ENCODE measurements around the gene RSAD1. TPM values are rescaled to one million over a fixed set of nuclear protein-coding genes. Genes with fewer than 3 reads are reported as not detected.

The RSAD1 gene
- total RNA-seq (2022) (25.2 and 28.7 TPM in 2 replicates), Bru-seq, nascent RNA (percentile 68 among the genes with signal in this experiment), BruChase-seq, experiment 1, labeled RNA remaining after a 6-hour chase (percentile 83 among the genes with signal in this experiment), BruChase-seq, experiment 2, labeled RNA remaining after a 2-hour chase (percentile 82 among the genes with signal in this experiment)
- long read RNA-seq, transcript RSAD1-201 (9 exons, 2,528 nt) = major isoform, 30 of 37 reads
- long read RNA-seq, partial matches to known transcripts = 3 of 37 reads
- long read RNA-seq, other reads (novel, unspliced or antisense) = 4 of 37 reads

DNA sequence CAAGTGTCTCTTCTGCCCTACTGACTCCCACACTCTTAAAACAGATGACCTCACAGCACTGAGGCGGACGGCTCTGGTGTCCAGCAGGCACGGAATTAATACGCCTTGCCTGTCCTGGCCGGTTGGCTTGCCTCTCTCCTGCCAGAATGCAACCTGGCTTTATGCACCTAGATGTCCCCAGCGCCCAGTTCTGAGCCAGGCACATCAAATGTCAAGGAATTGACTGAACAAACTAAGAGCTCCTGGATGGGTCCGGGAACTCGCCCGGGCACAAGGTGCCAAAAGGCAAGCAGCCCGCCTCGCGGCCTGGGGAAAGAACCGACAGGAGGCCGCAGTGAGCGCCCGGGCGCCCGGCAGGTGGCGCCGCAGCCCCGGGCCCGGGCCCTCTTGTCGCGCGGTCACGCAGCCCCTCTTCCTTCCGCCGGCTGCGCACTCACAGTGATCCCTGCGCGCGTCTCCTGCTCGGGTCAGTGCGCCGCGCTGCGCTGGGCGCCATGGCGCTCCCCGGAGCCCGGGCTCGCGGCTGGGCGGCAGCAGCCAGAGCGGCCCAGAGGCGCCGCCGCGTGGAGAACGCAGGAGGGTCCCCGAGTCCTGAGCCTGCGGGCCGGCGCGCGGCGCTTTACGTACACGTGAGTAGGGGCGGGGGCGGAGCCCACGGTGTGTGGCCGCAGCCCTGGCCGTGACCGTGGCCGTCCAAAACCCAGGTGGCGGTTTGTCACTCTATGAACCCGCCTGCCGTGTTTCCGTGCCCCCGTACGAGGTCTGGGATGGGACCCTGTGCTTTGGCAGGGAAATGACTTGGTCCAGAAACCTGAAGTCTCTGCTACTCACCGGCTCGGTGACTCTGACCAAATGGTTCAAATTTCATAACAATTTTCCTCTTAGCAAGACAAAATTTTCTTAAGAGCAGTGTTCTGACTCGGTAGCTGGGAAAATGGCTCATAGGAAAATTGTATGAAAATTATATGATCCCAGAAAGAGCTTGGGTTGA is at the start of gene RSAD1:
TSS of gene RSAD1 (plus strand) at position 470 of the 991 bp plus-strand sequence. CDS start at position 495, 25 bp downstream.
- peak within 1 kb of the TSS; percentile 69 for H3K4me3 Mint-ChIP-seq (ENCODE audit: unreplicated experiment)
- peak within 1 kb of the TSS; percentile 75 for H3K27ac Mint-ChIP-seq (ENCODE audit: low read depth, unreplicated experiment)
- TF ChIP-seq, protein P1, sequence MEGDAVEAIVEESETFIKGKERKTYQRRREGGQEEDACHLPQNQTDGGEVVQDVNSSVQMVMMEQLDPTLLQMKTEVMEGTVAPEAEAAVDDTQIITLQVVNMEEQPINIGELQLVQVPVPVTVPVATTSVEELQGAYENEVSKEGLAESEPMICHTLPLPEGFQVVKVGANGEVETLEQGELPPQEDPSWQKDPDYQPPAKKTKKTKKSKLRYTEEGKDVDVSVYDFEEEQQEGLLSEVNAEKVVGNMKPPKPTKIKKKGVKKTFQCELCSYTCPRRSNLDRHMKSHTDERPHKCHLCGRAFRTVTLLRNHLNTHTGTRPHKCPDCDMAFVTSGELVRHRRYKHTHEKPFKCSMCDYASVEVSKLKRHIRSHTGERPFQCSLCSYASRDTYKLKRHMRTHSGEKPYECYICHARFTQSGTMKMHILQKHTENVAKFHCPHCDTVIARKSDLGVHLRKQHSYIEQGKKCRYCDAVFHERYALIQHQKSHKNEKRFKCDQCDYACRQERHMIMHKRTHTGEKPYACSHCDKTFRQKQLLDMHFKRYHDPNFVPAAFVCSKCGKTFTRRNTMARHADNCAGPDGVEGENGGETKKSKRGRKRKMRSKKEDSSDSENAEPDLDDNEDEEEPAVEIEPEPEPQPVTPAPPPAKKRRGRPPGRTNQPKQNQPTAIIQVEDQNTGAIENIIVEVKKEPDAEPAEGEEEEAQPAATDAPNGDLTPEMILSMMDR (IDR thresholded peaks at IDR 0.05; ENCODE audit: unreplicated experiment) = peak; percentile 81
- intact Hi-C loops (cut with micrococcal nuclease) = loop anchor here (1.0 to 5.0 kb wide), 3 partner anchors 82 to 278 kb away; partner anchors contain the start of gene TMEM92
- POLR2A ChIA-PET = interaction anchor here (0.6 to 2.3 kb wide), 35 partner anchors 8 to 278 kb away, joined by 3 to 42 read pairs (median 4); partner anchors contain the start of genes ACSF2, ANKRD40, EME1 and LRRC59
- peaks cover 25% of the 10 kb centered on the region for H3K4me1 Mint-ChIP-seq (ENCODE audit: insufficient read depth, unreplicated experiment)
- H3K36me3 Mint-ChIP-seq (ENCODE audit: insufficient read depth, unreplicated experiment) = peaks cover 37% of the 10 kb centered on the region
- DNase-seq (ENCODE audit: unreplicated experiment) = peak; percentile 83
- CTCF ChIA-PET = interaction anchor here (0.5 to 2.4 kb wide), 49 partner anchors 8 to 386 kb away, joined by 3 to 38 read pairs (median 3); partner anchors contain the start of genes ACSF2, COL1A1 and LRRC59
- no peaks in the 10 kb centered on the region for H3K27me3 Mint-ChIP-seq (ENCODE audit: insufficient read depth, unreplicated experiment)
- no peaks in the 10 kb centered on the region for H3K9me3 Mint-ChIP-seq (ENCODE audit: unreplicated experiment)
- BruUV-seq (replicated peaks) = no TSS peak

DNA sequence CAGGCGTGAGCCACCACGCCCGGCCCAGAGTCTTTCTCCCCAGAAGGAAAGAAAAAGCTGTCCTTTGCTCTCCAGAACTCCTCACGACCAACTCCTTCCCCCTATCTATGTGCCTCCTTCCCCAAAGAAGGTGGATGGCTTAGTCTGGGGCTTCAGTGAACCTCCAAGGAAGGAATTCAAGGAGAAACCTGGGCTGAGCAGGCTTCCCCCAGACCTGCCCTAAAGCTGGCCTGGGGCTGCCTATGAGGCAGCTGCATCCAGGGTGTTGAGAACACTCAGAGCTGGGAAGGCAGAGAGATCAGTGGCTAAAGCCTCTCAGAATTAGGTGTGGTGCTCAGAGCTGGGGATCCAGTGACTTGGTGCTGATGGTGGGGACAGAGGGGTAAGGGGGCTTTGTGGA is 48.9 kb upstream of the RSAD1 start:
- CTCF ChIA-PET = interaction anchor here (0.6 to 1.6 kb wide), 5 partner anchors 13 to 108 kb away, joined by 3 to 5 read pairs (median 4); no protein-coding TSS in a partner anchor
- H3K4me1 Mint-ChIP-seq (ENCODE audit: insufficient read depth, unreplicated experiment) = peaks cover 15% of the 10 kb centered on the region
- peak overlapping the region; percentile 50 for H3K4me3 Mint-ChIP-seq (ENCODE audit: unreplicated experiment)
- H3K27me3 Mint-ChIP-seq (ENCODE audit: insufficient read depth, unreplicated experiment) = no peaks in the 10 kb centered on the region
- POLR2A ChIA-PET = interaction anchor here (0.6 to 6.5 kb wide), 11 partner anchors 12 to 279 kb away, joined by 3 to 76 read pairs (median 5); partner anchors contain the start of genes EME1, LRRC59, MRPL27 and PPP1R9B
- H3K27ac Mint-ChIP-seq (ENCODE audit: low read depth, unreplicated experiment) = peak overlapping the region; percentile 93
- TF ChIP-seq, protein P1 (IDR thresholded peaks at IDR 0.05; ENCODE audit: unreplicated experiment) = no peak
- DNase-seq (ENCODE audit: unreplicated experiment) = no peak
- no peaks in the 10 kb centered on the region for H3K9me3 Mint-ChIP-seq (ENCODE audit: unreplicated experiment)
- peaks cover 19% of the 10 kb centered on the region for H3K36me3 Mint-ChIP-seq (ENCODE audit: insufficient read depth, unreplicated experiment)
- intact Hi-C loops (cut with micrococcal nuclease) = no loop called here
- BruUV-seq (replicated peaks) = no TSS peak

DNA sequence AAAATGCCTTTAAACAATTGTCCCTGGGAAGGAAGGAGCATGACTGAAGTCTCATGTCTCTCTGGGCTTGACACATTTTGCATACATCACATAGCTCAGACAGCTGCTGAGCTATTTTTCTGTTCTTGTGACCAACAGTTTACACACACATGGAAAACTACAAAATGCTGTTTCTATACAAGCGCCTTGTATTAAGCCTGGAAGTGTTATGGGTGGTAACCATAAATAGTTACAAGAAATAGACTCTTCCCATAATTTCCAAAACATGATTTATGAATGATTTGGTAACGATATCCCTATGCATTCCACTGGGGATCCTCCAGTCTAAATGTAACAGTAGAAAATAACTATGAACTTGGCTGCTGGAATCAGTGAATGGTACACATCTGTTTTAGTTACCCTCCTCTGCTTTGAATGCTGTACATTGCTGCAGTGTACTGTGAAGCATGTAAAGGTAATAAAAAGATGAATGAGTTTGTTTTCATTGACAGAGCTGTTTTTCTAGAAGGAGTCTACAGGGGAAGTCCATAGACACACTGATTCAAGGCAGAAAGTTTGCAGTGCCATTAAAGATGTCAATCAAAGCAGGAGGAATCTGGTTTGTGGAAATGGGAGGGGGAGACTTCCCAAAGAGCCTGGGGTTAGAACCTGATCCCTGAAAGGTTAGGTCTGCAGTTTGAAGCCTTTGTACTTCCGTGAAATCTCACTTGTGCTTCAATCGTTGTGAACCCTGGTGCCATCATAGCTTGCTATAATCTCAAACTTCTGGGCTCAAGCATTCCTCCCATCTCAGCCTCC is 47.6 kb upstream of the RSAD1 start:
- no TSS peak for BruUV-seq (replicated peaks)
- H3K4me3 Mint-ChIP-seq (ENCODE audit: unreplicated experiment) = no peak overlapping the region
- intact Hi-C loops (cut with micrococcal nuclease) = no loop called here
- no peak for DNase-seq (ENCODE audit: unreplicated experiment)
- H3K27me3 Mint-ChIP-seq (ENCODE audit: insufficient read depth, unreplicated experiment) = no peaks in the 10 kb centered on the region
- TF ChIP-seq, protein P1 (IDR thresholded peaks at IDR 0.05; ENCODE audit: unreplicated experiment) = no peak
- CTCF ChIA-PET = interaction anchor here (0.9 to 2.8 kb wide), 6 partner anchors 10 to 70 kb away, joined by 3 to 18 read pairs (median 4); partner anchors contain the start of gene LRRC59
- H3K9me3 Mint-ChIP-seq (ENCODE audit: unreplicated experiment) = no peaks in the 10 kb centered on the region
- peaks cover 19% of the 10 kb centered on the region for H3K36me3 Mint-ChIP-seq (ENCODE audit: insufficient read depth, unreplicated experiment)
- H3K27ac Mint-ChIP-seq (ENCODE audit: low read depth, unreplicated experiment) = no peak overlapping the region
- peaks cover 15% of the 10 kb centered on the region for H3K4me1 Mint-ChIP-seq (ENCODE audit: insufficient read depth, unreplicated experiment)
- POLR2A ChIA-PET = interaction anchor here (0.6 to 6.5 kb wide), 8 partner anchors 10 to 532 kb away, joined by 3 to 76 read pairs (median 4); partner anchors contain the start of genes EME1, LRRC59, MRPL27 and RSAD1
